ENCODE results near the gene TMC8.

The TMC8 gene

DNA sequence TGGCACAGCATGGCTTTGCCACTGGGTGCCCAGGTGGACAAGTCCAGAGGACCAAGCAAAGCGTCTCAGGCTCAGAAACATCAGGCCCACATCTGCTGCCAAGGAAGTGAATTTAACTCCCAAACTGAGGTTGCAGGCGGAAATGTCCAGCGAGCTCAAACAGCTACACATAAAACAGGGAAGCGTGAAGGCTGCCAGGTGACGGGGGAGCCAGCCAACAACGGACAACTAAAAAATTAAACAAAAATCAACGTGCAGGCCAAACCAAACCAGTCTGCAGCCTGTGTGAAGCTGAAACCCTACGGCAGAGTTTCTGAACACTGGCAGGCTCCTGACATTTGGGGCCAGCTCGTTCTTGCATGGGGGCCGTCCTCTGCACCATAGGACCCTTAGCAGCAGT lies 53.8 kb downstream of the TMC8 start:
- no peak for DNase-seq

- no peak for DNase-seq
These were observed 54.3 kb downstream of the TMC8 start for GRCh38 chr17:78184868-78185267.

GRCh38 chr17:78185981-78186691 lies 55.6 kb downstream of the TMC8 start:
- DNase-seq, result no peak

DNA sequence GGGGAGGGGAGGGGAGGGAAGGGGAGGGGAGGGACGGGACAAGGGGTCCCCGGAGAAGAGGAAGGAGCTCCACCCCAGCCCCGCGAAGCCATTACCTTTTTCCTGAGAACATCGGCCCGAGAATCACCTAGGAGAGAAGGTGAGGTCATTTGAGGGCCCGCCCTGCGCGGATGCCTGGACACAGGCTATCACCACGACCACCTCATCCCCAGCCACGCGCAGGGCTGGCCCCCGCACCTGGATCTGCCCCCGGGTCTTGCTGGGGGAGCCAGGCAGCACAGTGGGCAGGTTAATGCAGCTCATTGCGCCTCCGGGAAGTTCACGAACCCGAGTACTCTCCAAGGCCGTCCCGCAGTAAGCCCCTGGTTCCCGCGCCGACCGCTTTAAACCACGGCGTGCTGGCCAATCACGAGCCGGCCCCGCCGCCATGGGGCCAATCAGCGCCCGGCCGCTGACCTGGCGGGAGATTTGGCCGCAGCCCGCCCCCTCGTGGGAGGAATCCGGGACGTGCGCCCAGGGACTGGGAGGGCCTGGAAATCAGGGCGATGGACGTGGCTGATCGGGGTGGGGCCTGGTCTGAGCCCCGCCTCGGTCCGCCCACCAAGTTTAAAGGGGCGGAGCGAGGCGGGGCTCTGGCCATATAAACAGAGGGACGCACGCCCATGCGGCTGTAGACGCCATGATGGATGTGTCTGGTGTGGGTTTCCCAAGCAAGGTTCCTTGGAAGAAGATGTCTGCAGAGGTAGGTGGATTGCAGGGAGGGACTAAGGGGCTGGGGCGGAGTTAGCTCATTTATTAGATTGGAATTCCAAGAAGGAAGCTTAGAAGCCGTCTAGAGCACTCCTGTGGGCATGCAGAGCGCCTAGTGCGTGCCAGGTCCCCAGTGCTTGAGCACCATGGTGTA lies 56.4 kb downstream of the TMC8 start, which contains the start of the genes AFMID and TK1:
AFMID (plus strand) TSS at position 671 of the 904 bp plus-strand sequence; CDS start at position 680, 9 bp downstream.
TK1 (minus strand) TSS at position 361 of the 904 bp plus-strand sequence; CDS start at position 303, 58 bp downstream.
- peak; percentile 90 for DNase-seq
